DOHH2 (cell line): ENCODE results near the gene COL3A1.

Experiments used
- H3F3A ChIP-seq: fragments of 200-600 bp; sonication (generic), shearing (Covaris generic); 2 replicates; pipeline ENCODE4 v1.6.0; 2016; ENCODE audit warnings: antibody characterized with exemption, mild to moderate bottlenecking; ENCODE audit not compliant: control insufficient read depth, insufficient read depth
- H3K27ac ChIP-seq: fragments of 200-600 bp; sonication (generic); 2 replicates; pipeline ENCODE4 v1.5.1; 2014; ENCODE audit warnings: low read depth, mild to moderate bottlenecking, low read length, moderate library complexity
- H3K27me3 ChIP-seq: fragments of 200-600 bp; sonication (generic); 2 replicates; pipeline ENCODE4 v1.6.1; 2014; ENCODE audit warnings: mild to moderate bottlenecking, low read length, mixed read lengths; ENCODE audit not compliant: control insufficient read depth
- H3K36me3 ChIP-seq: fragments of 200-600 bp; sonication (generic); 2 replicates; pipeline ENCODE4 v1.6.1; 2014; ENCODE audit warnings: mild to moderate bottlenecking, low read length, moderate library complexity, mixed read lengths; ENCODE audit not compliant: control insufficient read depth
- H3K4me1 ChIP-seq: fragments of 200-600 bp; sonication (generic); 2 replicates; pipeline ENCODE4 v1.6.1; 2014; ENCODE audit warnings: mild to moderate bottlenecking, low read length, mixed read lengths; ENCODE audit not compliant: control insufficient read depth
- H3K4me2 ChIP-seq: fragments of 200-600 bp; sonication (generic); 2 replicates; pipeline ENCODE4 v1.6.0; 2014; ENCODE audit warnings: mild to moderate bottlenecking, low read length, moderate library complexity
- H3K4me3 ChIP-seq: fragments of 200-600 bp; sonication (generic); 2 replicates; pipeline ENCODE4 v1.5.1; 2014; ENCODE audit warnings: mild to moderate bottlenecking, low read length, mixed read lengths
- H3K79me2 ChIP-seq: fragments of 200-600 bp; sonication (generic); 2 replicates; pipeline ENCODE4 v1.6.1; 2014; ENCODE audit warnings: mild to moderate bottlenecking, low read length, mixed read lengths; ENCODE audit not compliant: control insufficient read depth
- H3K9me2 ChIP-seq: fragments of 200-600 bp; sonication (generic); replicated peaks from 2 replicates; pipeline ENCODE4 v1.6.1; 2014; ENCODE audit warnings: mild to moderate bottlenecking, low read length, mixed read lengths; ENCODE audit not compliant: control insufficient read depth
- H3K9me3 ChIP-seq: fragments of 200-600 bp; sonication (generic); 2 replicates; pipeline ENCODE4 v1.6.1; 2014; ENCODE audit warnings: antibody characterized with exemption, low read length, mixed read lengths; ENCODE audit not compliant: control insufficient read depth, insufficient read depth
- H4K20me1 ChIP-seq: fragments of 200-600 bp; sonication (generic); 2 replicates; pipeline ENCODE4 v1.6.0; 2014; ENCODE audit warnings: low read depth, mild to moderate bottlenecking, antibody characterized with exemption, low read length, moderate library complexity; ENCODE audit not compliant: control insufficient read depth, insufficient read depth
- CTCF ChIP-seq: fragments of 200-600 bp; sonication (generic); IDR thresholded peaks from one replicate; pipeline ENCODE4 v1.5.1; 2014; ENCODE audit warnings: antibody characterized with exemption, mild to moderate bottlenecking, low read depth, low read length; ENCODE audit not compliant: poor library complexity, severe bottlenecking
- EZH2phosphoT487 ChIP-seq: fragments of 200-600 bp; sonication (generic); IDR thresholded peaks from 2 replicates; pipeline ENCODE4 v1.6.1; 2017; ENCODE audit warnings: borderline replicate concordance, mild to moderate bottlenecking, antibody characterized with exemption, low read length, moderate library complexity, mixed read lengths

The COL3A1 gene

GRCh38 chr2:188974164-188974563, at the start of gene COL3A1:
Gene COL3A1 (plus strand): TSS chr2:188974373. CDS start chr2:188974490, 117 bp downstream.
- H3K9me3 ChIP-seq, result no peaks in the 10 kb centered on the region
- H3K36me3 ChIP-seq, result no peaks in the 10 kb centered on the region
- H3K4me3 ChIP-seq, result no peak within 1 kb of the TSS
- no peaks in the 10 kb centered on the region for H3K27me3 ChIP-seq
- no peak within 1 kb of the TSS for H3K27ac ChIP-seq
- H3K79me2 ChIP-seq, result no peaks in the 10 kb centered on the region
- no peaks in the 10 kb centered on the region for H4K20me1 ChIP-seq
- no peak for TF ChIP-seq EZH2phosphoT487
- no peak for TF ChIP-seq CTCF
- no peak within 1 kb of the TSS for H3K4me2 ChIP-seq
- no peaks in the 10 kb centered on the region for H3K9me2 ChIP-seq
- no peaks in the 10 kb centered on the region for H3F3A ChIP-seq
- H3K4me1 ChIP-seq, result no peaks in the 10 kb centered on the region

DNA sequence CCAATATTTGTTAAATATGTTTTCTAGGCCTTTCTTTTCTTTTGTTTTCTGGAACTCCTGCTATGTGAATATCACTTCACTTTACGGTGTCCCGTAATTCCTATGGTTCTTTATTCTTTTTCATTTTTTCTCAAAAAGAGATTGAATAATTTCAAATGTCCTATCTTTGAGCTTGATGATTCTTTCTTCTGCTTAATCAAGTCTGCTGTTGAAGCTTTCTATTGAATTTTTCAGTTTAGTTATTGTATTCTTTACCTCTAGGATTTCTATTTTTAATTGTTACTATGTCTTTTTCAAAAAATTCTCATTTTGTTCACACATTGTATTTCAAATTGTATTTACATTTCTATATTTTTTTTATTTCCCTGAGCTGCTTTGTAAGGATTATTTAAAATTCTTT, 45.5 kb upstream of the COL3A1 start:
- Histone ChIP-seq H3K4me3 (no peak overlapping the region), H3K27me3 (no peaks in the 10 kb centered on the region), H3K4me2 (no peak overlapping the region), H3K79me2 (no peaks in the 10 kb centered on the region), H4K20me1 (no peaks in the 10 kb centered on the region), H3K9me3 (no peaks in the 10 kb centered on the region; the same call in 1 of the 2 replicates), H3K27ac (no peak overlapping the region), H3F3A (no peaks in the 10 kb centered on the region), H3K4me1 (no peaks in the 10 kb centered on the region), H3K36me3 (no peaks in the 10 kb centered on the region), H3K9me2 (no peaks in the 10 kb centered on the region)
- no peak for TF ChIP-seq CTCF
- no peak for TF ChIP-seq EZH2phosphoT487

DNA sequence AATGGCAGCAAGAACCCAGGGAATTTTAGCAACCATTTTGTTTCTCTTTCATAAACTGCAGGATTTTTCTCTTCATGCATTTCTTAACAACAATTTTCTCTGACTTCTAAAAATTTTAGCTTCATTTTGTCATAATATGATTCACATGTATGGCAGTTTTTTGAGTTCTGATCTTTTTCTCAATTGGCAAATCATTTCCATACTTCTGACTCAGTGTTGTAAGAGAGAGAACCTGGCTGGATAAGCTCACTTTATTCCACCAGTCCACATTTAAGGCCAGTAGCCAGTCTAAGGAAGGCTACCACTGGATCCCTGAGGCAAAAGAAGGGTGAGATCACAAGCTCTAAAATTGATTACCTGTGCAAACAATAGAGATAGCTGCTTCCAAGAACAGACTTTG, 42.8 kb upstream of the COL3A1 start:
- TF ChIP-seq EZH2phosphoT487 (no peak), CTCF (no peak)
- H3K9me2 ChIP-seq, result no peaks in the 10 kb centered on the region
- H3K36me3 ChIP-seq, result no peaks in the 10 kb centered on the region
- no peaks in the 10 kb centered on the region for H3K4me1 ChIP-seq
- no peaks in the 10 kb centered on the region; the same call in 1 of the 2 replicates for H3K9me3 ChIP-seq
- H3F3A ChIP-seq, result no peaks in the 10 kb centered on the region
- H3K27me3 ChIP-seq, result no peaks in the 10 kb centered on the region
- no peaks in the 10 kb centered on the region for H3K79me2 ChIP-seq
- no peak overlapping the region for H3K27ac ChIP-seq
- H3K4me2 ChIP-seq, result no peak overlapping the region
- no peak overlapping the region for H3K4me3 ChIP-seq
- no peaks in the 10 kb centered on the region for H4K20me1 ChIP-seq
